ENCODE measurements around the gene C2orf78. TPM values are rescaled to one million over a fixed set of nuclear protein-coding genes. Genes with fewer than 3 reads are reported as not detected.
"Not testable (repeated sequence)": the region's sequence is repeated elsewhere in the genome, so short reads cannot be mapped to it uniquely, and the experiment has no call there.

C2orf78 gene, protein sequence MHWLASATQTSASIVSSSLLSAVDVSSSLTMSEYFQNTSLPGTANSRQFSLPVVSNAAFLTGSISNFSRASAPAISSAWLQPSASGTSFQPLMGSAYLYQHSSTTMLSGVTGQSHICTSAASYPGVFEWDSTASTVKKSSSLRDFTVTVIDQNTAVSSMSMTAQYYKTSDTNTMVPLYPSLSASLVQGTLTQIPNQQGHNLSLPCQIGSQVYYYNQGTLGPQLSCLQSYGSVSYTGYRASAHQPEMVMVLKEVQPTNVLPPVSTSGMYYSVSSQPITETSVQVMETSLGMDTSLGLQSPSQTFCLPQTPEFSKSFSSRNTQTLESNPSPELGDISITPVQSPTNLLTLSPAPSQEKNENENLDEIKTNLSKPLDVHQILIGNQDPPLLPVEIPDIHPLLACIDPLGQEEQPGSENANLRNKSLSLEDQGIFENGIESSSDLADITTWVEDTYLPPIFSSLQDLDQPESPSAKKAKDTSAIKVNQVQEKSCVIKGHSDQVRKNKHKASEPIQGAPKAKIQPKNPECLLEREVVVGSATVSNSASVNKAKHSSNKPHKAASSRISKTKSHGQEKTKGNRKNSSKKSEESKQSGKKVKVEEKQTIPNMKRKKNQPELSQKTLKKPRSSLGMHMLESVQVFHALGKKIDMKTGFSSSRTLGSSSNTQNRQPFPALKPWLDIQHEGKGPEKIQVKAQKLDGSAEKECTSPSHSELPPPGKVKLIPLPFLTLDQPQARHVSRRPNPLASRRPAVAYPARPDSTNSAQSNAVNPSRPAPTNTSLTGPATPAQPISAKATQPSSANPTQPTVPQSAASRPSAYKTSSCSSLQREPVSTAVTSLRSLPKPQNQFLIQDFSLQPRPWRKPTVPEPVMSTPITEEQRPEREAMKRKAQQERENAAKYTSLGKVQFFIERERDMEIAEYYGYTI
- not detected in 2 replicates for total RNA-seq

DNA sequence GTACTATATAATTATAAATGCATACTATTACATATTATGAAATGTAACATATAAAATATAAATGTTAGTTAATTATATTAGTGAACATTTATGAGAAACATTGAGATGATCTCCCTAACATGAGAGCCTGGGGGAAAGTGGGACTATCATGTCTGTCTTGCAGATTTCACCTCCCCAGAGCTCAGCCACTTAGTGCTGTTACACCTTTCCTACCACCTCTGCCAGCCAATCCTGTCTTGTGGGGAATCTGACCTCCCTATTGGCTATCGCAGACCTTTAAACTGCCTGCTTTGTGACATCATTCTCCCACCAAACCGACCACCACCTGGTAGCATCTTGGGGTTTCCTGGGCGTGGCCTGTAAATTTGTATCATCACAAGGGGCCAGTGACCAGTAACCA is at the start of gene C2orf78:
TSS of gene C2orf78 (plus strand) at position 301 of the 400 bp plus-strand sequence. CDS start 127 bp downstream, outside the sequence.
- not testable (repeated sequence) for H3K4me3 ChIP-seq (ENCODE audit: low read depth, low read length); DNase-seq (ENCODE audit: low read depth)

DNA sequence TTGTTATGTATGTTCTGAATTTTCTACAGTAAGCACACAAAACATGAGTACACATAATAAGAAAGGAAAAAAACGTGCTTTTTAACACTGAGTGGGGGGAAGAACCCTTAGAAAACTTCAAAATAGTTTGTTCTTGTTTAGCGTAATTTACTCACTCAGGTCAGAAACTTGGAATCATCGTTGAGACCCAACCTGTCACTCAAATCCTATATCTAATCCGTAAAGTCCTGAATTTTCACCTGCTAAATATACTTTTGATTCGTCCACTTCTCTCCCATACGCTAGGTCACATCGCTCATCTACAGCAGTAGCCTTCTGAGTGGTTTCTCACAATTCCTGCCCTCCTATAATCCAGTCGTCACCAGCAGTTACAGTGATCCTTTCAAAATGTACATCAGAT is 47.6 kb upstream of the C2orf78 start:
- H3K4me3 ChIP-seq (ENCODE audit: low read depth, low read length): peak overlapping the region; percentile 85
- DNase-seq (ENCODE audit: low read depth): no peak
- TF ChIP-seq, protein P1, sequence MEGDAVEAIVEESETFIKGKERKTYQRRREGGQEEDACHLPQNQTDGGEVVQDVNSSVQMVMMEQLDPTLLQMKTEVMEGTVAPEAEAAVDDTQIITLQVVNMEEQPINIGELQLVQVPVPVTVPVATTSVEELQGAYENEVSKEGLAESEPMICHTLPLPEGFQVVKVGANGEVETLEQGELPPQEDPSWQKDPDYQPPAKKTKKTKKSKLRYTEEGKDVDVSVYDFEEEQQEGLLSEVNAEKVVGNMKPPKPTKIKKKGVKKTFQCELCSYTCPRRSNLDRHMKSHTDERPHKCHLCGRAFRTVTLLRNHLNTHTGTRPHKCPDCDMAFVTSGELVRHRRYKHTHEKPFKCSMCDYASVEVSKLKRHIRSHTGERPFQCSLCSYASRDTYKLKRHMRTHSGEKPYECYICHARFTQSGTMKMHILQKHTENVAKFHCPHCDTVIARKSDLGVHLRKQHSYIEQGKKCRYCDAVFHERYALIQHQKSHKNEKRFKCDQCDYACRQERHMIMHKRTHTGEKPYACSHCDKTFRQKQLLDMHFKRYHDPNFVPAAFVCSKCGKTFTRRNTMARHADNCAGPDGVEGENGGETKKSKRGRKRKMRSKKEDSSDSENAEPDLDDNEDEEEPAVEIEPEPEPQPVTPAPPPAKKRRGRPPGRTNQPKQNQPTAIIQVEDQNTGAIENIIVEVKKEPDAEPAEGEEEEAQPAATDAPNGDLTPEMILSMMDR (IDR thresholded peaks at IDR 0.05; ENCODE audit: insufficient read depth, low read depth, low read length): no peak

DNA sequence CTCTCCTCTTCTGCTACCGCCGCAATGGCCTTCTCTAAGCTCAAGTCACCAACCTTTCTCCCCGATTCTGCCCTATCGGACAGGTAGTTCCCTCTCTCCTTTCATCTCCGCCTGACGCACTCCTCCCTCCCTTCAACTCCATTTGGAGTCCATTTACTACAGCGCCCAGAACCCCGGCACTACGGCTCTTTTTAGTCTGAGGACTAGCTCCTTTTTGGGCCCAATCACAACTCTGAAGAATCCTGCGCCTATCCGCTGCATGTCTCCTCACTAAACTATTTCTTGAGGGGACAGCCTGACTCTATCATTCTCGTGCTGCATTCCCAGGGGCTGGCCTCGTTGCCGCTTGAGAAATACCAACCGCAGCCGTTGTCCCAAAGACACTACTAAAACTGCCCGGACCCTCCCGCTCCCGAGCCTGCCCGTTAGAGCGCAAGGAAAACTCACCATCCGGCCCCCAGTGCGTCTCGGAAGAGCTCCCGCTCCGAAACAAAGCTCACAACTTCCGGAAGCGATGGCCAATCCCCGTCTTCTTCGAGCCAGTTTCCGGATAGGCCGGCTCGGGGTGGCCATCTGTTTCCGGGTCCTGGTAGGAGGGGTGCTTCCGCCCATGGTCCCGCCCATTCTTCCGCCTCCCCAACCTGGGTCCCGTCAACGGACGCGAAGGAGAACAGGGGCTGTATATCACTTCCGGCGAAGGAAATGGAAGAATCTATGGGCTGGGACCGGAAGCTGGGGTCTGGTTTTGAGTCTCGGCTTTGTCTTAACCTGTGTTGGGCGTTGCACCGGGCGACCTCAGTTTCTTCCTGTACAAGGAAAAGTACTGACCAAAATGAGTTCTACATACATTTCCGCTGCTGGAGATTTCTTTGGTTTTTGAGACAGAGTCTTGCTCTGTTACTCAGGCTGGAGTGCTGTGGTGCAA is 46.9 kb upstream of the C2orf78 start, which contains the start of gene TPRKB:
TSS of gene TPRKB (minus strand) at position 491 of the 925 bp plus-strand sequence. CDS start 2,776 bp downstream, outside the sequence.
- peak; percentile 98 for DNase-seq (ENCODE audit: low read depth)
- H3K4me3 ChIP-seq (ENCODE audit: low read depth, low read length): peak within 1 kb of the TSS; percentile 85
- TF ChIP-seq, protein P1 (IDR thresholded peaks at IDR 0.05; ENCODE audit: insufficient read depth, low read depth, low read length): no peak

DNA sequence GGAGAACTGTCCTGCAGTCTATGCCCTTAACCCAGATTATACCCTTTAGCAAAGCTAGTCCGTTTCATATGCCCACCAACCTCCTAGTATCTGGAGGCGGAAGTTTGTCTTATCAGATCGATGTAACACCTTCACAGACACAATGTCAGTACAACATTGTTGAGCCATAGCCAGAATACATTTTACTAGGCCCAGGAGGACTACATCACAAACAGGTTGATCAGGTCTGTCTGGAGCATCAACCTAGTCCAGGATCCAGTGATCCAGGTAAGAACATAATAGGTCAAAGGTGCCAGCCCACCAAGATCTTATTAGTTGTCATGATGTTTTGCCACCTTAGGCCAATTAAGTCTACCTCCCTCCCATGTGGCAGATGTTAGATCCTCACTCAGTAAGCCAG is 44.9 kb upstream of the C2orf78 start:
- H3K4me3 ChIP-seq (ENCODE audit: low read depth, low read length): no peak overlapping the region
- TF ChIP-seq, protein P1 (IDR thresholded peaks at IDR 0.05; ENCODE audit: insufficient read depth, low read depth, low read length): no peak
- DNase-seq (ENCODE audit: low read depth): no peak

DNA sequence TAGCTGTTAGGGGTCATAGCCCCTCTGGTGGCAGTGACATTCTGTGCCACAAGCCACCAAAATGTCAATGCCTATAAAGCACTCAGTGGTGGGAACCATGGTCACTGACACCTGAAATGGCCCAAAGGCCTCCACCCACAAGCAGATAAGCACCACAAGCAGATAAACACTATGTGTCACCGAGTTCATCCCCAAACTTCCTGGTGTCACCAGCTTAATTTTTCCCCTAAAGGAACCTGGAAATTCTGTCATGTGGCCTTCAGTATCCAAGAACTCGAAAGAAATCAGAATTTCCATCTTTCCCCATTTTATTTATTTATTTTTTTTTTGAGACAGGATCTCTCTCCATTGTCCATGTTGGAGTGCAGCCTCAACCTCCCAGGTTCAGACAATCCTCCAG is 43.2 kb upstream of the C2orf78 start:
- no peak overlapping the region for H3K4me3 ChIP-seq (ENCODE audit: low read depth, low read length)
- DNase-seq (ENCODE audit: low read depth): no peak
- TF ChIP-seq, protein P1 (IDR thresholded peaks at IDR 0.05; ENCODE audit: insufficient read depth, low read depth, low read length): no peak

DNA sequence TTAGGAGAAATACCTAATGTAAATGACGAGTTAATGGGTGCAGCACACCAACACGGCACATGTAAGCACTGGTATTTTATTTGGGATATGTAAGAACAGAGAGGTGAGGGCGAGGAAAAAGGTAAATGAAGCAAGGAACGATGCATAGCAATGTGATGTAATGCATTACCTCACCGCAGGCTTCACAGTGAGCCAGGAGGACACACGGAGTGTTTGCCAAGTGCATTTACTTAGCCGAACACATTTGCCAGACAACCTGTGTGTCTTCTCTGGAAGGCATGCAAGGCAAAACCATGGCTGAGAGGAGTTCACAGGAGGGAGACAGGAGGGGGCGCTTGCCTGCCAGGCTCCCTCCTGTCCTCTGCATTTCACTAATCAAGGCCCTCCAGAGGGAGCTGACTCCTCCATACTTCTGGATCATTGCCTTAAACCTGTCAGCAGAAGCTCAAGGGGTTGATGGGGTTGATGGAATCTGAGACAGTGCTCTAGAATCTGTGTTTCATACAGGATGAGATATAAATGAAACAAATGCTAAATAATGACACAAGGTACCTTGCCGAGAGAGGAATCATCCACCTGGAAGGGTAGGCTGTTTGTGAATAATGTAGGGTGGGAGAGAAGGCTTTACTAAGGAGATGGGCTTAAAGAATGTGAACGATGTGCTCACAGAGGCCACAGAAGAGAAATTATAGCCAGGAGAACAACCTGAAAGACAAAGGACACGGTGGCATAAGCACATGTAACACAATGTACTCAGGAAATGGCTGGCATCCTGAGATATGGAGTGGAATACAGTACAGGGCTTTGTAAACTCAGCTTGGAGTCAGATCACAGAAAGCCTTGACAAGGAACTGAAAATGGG is 37.7 kb upstream of the C2orf78 start:
- H3K4me3 ChIP-seq (ENCODE audit: low read depth, low read length): no peak overlapping the region
- no peak for DNase-seq (ENCODE audit: low read depth)
- TF ChIP-seq, protein P1 (IDR thresholded peaks at IDR 0.05; ENCODE audit: insufficient read depth, low read depth, low read length): no peak
